A549 (cell line): ENCODE results near the gene SUPV3L1. TPM values are rescaled to one million over a fixed set of nuclear protein-coding genes. Genes with fewer than 3 reads are reported as not detected.

Source experiments
- ATAC-seq, 2 experiments: fragments of 200-7000 bp in 1 of 2; fragments of >200 bp in 1 of 2; cut with Nextera tagmentation in 1 of 2; cut with Tn5 transposase in 1 of 2; 3 replicates each; pipeline versions ENCODE4 v1.8.0 to v1.9.1; 2018 to 2020; ENCODE audit warnings: mild to moderate bottlenecking in 1 of 2, moderate library complexity in 1 of 2
- CTCF ChIA-PET: fragments of 300-600 bp; sonication (Branson Sonifier 250); formaldehyde crosslinking; extraction: SDS; loops from one replicate; lab custom pipeline; 2021; ENCODE audit warnings: antibody characterized with exemption, inconsistent platforms; lab: Yijun Ruan, JAX
- POLR2A ChIA-PET: fragments of 350-600 bp; formaldehyde crosslinking; extraction: SDS; loops from one replicate; lab custom pipeline; 2021; ENCODE audit warnings: antibody characterized with exemption, inconsistent platforms; lab: Yijun Ruan, JAX
- DNase-seq, 2 experiments: peaks; one replicate each; pipeline versions ENCODE4 v3.0.0 to v3.0.0-alpha.2; 2011 to 2016; ENCODE audit warnings: low read depth in 1 of 2, low spot score in 1 of 2
- FAIRE-seq: peaks from 2 replicates; lab custom pipeline; 2011; peaks lifted over from hg19 to GRCh38; lab: Jason Lieb, UNC
- H3K27ac ChIP-seq, 2 experiments: fragments of >200 bp; sonication (Bioruptor Twin); formaldehyde crosslinking; 3 replicates each; pipeline ENCODE4 v1.5.1; 2016 to 2017
- H3K4me1 ChIP-seq: fragments of >200 bp; sonication (Bioruptor Twin); formaldehyde crosslinking; 3 replicates; pipeline ENCODE4 v1.6.1; 2016
- H3K4me2 ChIP-seq: fragments of >200 bp; sonication (Bioruptor Twin); formaldehyde crosslinking; 3 replicates; pipeline ENCODE4 v1.6.1; 2016
- H3K4me3 ChIP-seq: fragments of >200 bp; sonication (Bioruptor Twin); formaldehyde crosslinking; 3 replicates; pipeline ENCODE4 v1.5.1; 2016
- H3K9me3 ChIP-seq: fragments of >200 bp; sonication (Bioruptor Twin); formaldehyde crosslinking; 3 replicates; pipeline ENCODE4 v1.6.1; 2016
- CBX2 ChIP-seq: fragments of 200-600 bp; sonication (generic); IDR thresholded peaks from 2 replicates; pipeline ENCODE4 v1.6.1; 2016; ENCODE audit warnings: low read depth, mild to moderate bottlenecking, borderline replicate concordance
- CEBPB ChIP-seq, 2 experiments: fragments of >200 bp in 1 of 2; sonication (Bioruptor Twin) in 1 of 2; formaldehyde crosslinking in 1 of 2; IDR thresholded peaks; 2 replicates each; pipeline ENCODE4 v1.6.1; 2012 to 2016
- EHMT2 ChIP-seq: fragments of 200-600 bp; sonication (generic); IDR thresholded peaks from 2 replicates; pipeline ENCODE4 v1.6.1; 2016; ENCODE audit warnings: antibody characterized with exemption, low read depth, mild to moderate bottlenecking, moderate library complexity
- ESRRA ChIP-seq: fragments of 150-350 bp; IDR thresholded peaks from 2 replicates; pipeline ENCODE4 v1.6.1; 2014; ENCODE audit warnings: mild to moderate bottlenecking, low read length, borderline replicate concordance
- HDAC2 ChIP-seq: fragments of 200-600 bp; sonication (generic); IDR thresholded peaks from 2 replicates; pipeline ENCODE4 v1.6.1; 2016
- HEYL ChIP-seq: fragments of 250-450 bp; sonication (Bioruptor Pico); IDR thresholded peaks from 2 replicates; pipeline ENCODE4 v1.8.0; 2021; ENCODE audit warnings: mild to moderate bottlenecking, moderate library complexity
- HOXA7 ChIP-seq: fragments of 250-450 bp; sonication (Bioruptor Pico); IDR thresholded peaks from 2 replicates; pipeline ENCODE4 v1.5.0; 2020; ENCODE audit warnings: mild to moderate bottlenecking, moderate library complexity
- HOXB13 ChIP-seq: fragments of 250-450 bp; sonication (Bioruptor Pico); IDR thresholded peaks from 2 replicates; pipeline ENCODE4 v1.5.0; 2020; ENCODE audit warnings: low read depth, mild to moderate bottlenecking, moderate library complexity
- JUNB ChIP-seq: fragments of >200 bp; sonication (Bioruptor Twin); formaldehyde crosslinking; IDR thresholded peaks from 2 replicates; pipeline ENCODE4 v1.6.1; 2016
- KDM1A ChIP-seq: fragments of 200-600 bp; sonication (generic); IDR thresholded peaks from 2 replicates; pipeline ENCODE4 v1.6.1; 2016; ENCODE audit warnings: low read depth, mild to moderate bottlenecking
- MYC ChIP-seq: IDR thresholded peaks from 2 replicates; pipeline ENCODE4 v1.6.1; 2012; ENCODE audit warnings: mild to moderate bottlenecking, inconsistent platforms, low read length, improper control_type of control experiment, borderline replicate concordance
- NFE2L2 ChIP-seq: fragments of 150-350 bp; conservative IDR thresholded peaks from 2 replicates; pipeline ENCODE4 v1.6.1; 2014; ENCODE audit warnings: low read length
- RNF2 ChIP-seq: fragments of 200-600 bp; sonication (generic); IDR thresholded peaks from 2 replicates; pipeline ENCODE4 v1.6.1; 2016; ENCODE audit warnings: low read depth, mild to moderate bottlenecking, antibody characterized with exemption, moderate library complexity, borderline replicate concordance
- SMC3 ChIP-seq: fragments of >200 bp; sonication (Bioruptor Twin); formaldehyde crosslinking; IDR thresholded peaks from 3 replicates; pipeline ENCODE4 v1.6.1; 2018; ENCODE audit warnings: inconsistent platforms
- ZNF302 ChIP-seq: fragments of 250-450 bp; sonication (Bioruptor Pico); IDR thresholded peaks from 2 replicates; pipeline ENCODE4 v1.9.0; 2021; ENCODE audit warnings: inconsistent platforms, mild to moderate bottlenecking, moderate library complexity
- ZSCAN20 ChIP-seq: fragments of 250-450 bp; sonication (Bioruptor Pico); IDR thresholded peaks from 2 replicates; pipeline ENCODE4 v1.8.0; 2022; ENCODE audit warnings: mild to moderate bottlenecking, moderate library complexity
- WGBS: methylation state at CpG from one replicate; pipeline ENCODE4 v1.1.6; 2017; ENCODE audit errors: missing lambda C conversion rate; 5-methylcytosine and 5-hydroxymethylcytosine counted together
- polyA plus RNA-seq, 4 experiments: library from polyadenylated mRNA; depleted of rRNA in 3 of 4; stranded (reverse); fragments of >200 nt; fragmentation: RNase III in 1 of 4; extraction: RNeasy Plus Mini Kit Qiagen cat#74134 plus additional on column Dnase treatment in 1 of 4; gene quantifications; 2 replicates in 3 of 4; 3 replicates in 1 of 4; pipeline ENCODE4 v1.2.3, GENCODE V29; 2011 to 2017
- TF ChIP-seq, protein P1 (sequence below): fragments of >200 bp; sonication (Bioruptor Twin); formaldehyde crosslinking; IDR thresholded peaks from 3 replicates; pipeline ENCODE4 v1.6.1; 2016
- TF ChIP-seq, protein P2 (sequence below): fragments of 250-450 bp; sonication (Bioruptor Pico); IDR thresholded peaks from 2 replicates; pipeline ENCODE4 v1.5.0; 2021; ENCODE audit warnings: mild to moderate bottlenecking, moderate library complexity, borderline replicate concordance
- TF ChIP-seq, protein P3 (sequence below): fragments of >200 bp; sonication (Bioruptor Twin); formaldehyde crosslinking; IDR thresholded peaks from 2 replicates; pipeline ENCODE4 v1.6.1; 2016
- TF ChIP-seq, protein P4 (sequence below): IDR thresholded peaks from 2 replicates; pipeline ENCODE4 v1.6.1; 2012; ENCODE audit warnings: low read depth, borderline replicate concordance

The SUPV3L1 gene
- polyA plus RNA-seq, 2 of the 4 experiments (the other 2 are of a cell fraction), result 31.9 to 57.4 TPM

DNA sequence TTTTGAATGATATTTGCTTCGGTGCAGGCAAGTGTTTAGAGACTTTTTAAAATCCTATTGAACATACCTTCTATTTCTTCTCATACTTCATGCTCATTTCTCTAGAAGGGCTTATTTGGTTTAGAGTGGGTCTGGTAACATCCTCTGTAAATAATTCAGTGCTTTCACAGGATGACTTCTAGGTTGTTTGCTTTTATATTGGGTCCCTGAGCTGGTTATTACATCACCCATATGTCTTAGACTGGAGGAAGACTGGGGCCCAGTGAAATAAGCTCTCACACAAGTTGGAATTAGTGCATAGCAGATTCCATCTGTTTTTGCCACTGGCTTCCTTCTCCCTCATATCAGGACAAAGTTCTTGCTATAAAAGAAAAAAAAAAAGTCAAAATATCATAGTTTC is 6.5 kb downstream of the SUPV3L1 start:
- ChIA-PET POLR2A (no interaction called here), CTCF (interaction anchor here (1.0 kb wide), 1 partner anchor 14 kb away, joined by 3 read pairs; no protein-coding TSS in a partner anchor)
- Histone ChIP-seq H3K4me1 (peaks cover 2% of the 10 kb centered on the region; the same call in 2 of the 3 replicates), H3K4me3 (no peak overlapping the region), H3K9me3 (no peaks in the 10 kb centered on the region), H3K4me2 (no peak overlapping the region), H3K27ac (no peak overlapping the region)
- TF ChIP-seq ZSCAN20 (CRISPR knock-in tag) (no peak), ZNF302 (CRISPR knock-in tag) (no peak), HEYL (no peak), MYC (no peak), NFE2L2 (no peak)
- TF ChIP-seq, protein P1, sequence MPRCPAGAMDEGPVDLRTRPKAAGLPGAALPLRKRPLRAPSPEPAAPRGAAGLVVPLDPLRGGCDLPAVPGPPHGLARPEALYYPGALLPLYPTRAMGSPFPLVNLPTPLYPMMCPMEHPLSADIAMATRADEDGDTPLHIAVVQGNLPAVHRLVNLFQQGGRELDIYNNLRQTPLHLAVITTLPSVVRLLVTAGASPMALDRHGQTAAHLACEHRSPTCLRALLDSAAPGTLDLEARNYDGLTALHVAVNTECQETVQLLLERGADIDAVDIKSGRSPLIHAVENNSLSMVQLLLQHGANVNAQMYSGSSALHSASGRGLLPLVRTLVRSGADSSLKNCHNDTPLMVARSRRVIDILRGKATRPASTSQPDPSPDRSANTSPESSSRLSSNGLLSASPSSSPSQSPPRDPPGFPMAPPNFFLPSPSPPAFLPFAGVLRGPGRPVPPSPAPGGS, result no peak
- TF ChIP-seq, protein P2, sequence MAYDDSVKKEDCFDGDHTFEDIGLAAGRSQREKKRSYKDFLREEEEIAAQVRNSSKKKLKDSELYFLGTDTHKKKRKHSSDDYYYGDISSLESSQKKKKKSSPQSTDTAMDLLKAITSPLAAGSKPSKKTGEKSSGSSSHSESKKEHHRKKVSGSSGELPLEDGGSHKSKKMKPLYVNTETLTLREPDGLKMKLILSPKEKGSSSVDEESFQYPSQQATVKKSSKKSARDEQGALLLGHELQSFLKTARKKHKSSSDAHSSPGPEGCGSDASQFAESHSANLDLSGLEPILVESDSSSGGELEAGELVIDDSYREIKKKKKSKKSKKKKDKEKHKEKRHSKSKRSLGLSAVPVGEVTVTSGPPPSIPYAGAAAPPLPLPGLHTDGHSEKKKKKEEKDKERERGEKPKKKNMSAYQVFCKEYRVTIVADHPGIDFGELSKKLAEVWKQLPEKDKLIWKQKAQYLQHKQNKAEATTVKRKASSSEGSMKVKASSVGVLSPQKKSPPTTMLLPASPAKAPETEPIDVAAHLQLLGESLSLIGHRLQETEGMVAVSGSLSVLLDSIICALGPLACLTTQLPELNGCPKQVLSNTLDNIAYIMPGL (CRISPR knock-in tag), result no peak
- TF ChIP-seq, protein P3, sequence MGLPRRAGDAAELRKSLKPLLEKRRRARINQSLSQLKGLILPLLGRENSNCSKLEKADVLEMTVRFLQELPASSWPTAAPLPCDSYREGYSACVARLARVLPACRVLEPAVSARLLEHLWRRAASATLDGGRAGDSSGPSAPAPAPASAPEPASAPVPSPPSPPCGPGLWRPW, result no peak
- no peak for FAIRE-seq
- ATAC-seq, result no peak
- no peak for DNase-seq
- 80% methylated on average over 1 of the region's 1 CpG for WGBS

DNA sequence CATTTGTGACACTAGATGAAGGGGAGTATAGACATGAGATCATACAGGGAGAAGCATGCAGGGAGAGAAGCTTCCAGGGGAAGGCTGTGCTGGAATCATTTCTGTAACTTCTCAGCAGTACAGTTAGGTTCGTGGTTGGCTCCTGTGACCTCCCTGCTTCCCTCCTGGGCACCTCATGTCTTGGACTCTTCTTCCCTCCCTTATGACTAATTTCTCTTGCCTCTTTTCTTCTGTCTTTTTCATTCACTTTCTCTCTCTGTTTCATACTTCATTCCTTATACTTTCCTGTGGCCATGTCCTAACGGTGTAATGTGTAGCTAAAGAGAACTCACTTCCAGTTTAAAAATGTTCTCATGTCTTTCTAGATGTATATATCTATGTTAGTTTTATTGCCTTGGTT is 21.0 kb downstream of the SUPV3L1 start:
- H3K4me1 ChIP-seq, result peaks cover 17% of the 10 kb centered on the region; the same call in 2 of the 3 replicates
- no peak overlapping the region for H3K4me2 ChIP-seq
- FAIRE-seq, result no peak
- ChIA-PET CTCF (interaction anchor here (1.2 to 2.0 kb wide), 2 partner anchors 16 to 192 kb away, joined by 3 to 6 read pairs; no protein-coding TSS in a partner anchor), POLR2A (interaction anchor here (0.7 kb wide), 1 partner anchor 15 kb away, joined by 4 read pairs; no protein-coding TSS in a partner anchor)
- no peak overlapping the region for H3K4me3 ChIP-seq
- ATAC-seq, result no peak
- H3K27ac ChIP-seq, result no peak overlapping the region
- 79% methylated on average over 2 of the region's 2 CpGs for WGBS
- H3K9me3 ChIP-seq, result no peaks in the 10 kb centered on the region
- DNase-seq, result no peak
- no peak for TF ChIP-seq HOXB13 (CRISPR knock-in tag)
- TF ChIP-seq KDM1A, result no peak
- TF ChIP-seq RNF2, result no peak
- no peak for TF ChIP-seq HOXA7 (CRISPR knock-in tag)
- TF ChIP-seq ESRRA, result no peak
- no peak for TF ChIP-seq HDAC2
- no peak for TF ChIP-seq EHMT2
- TF ChIP-seq, protein P4, sequence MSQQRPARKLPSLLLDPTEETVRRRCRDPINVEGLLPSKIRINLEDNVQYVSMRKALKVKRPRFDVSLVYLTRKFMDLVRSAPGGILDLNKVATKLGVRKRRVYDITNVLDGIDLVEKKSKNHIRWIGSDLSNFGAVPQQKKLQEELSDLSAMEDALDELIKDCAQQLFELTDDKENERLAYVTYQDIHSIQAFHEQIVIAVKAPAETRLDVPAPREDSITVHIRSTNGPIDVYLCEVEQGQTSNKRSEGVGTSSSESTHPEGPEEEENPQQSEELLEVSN, result no peak
- TF ChIP-seq, protein P1, result no peak
- no peak for TF ChIP-seq JUNB
- TF ChIP-seq MYC, result no peak
- no peak for TF ChIP-seq SMC3
- TF ChIP-seq, protein P2 (CRISPR knock-in tag), result no peak
- no peak for TF ChIP-seq CEBPB (IDR thresholded peaks at IDR 0.05)
- TF ChIP-seq CBX2, result no peak
